Heart left ventricle (tissue), 16 donors: ENCODE measurements around the gene PLPP3. TPM values are rescaled to one million over a fixed set of nuclear protein-coding genes. Genes with fewer than 3 reads are reported as not detected.

Experiments used
- ATAC-seq, 4 donors: fragments of 200-7000 bp; cut with Tn5 transposase; one replicate each; pipeline ENCODE4 v1.9.1; 2020 to 2022; ENCODE audit warnings: moderate library complexity in 4 of 4, mild to moderate bottlenecking in 3 of 4, moderate number of reproducible peaks in 1 of 4
- DNase-seq, 5 donors: peaks; one replicate each; pipeline ENCODE4 v3.0.0-alpha.2; 2020
- H3K27ac ChIP-seq, 12 donors: fragments of 200-600 bp; sonication (generic) in 4 of 12; one replicate each; pipeline versions ENCODE4 v1.5.0 to v1.8.0; 2016 to 2022; ENCODE audit warnings: mild to moderate bottlenecking in 2 of 12
- H3K27me3 ChIP-seq, 9 donors: fragments of 200-600 bp; sonication (generic) in 2 of 9; one replicate each; pipeline versions ENCODE4 v1.5.1 to v1.8.0; 2016 to 2022; ENCODE audit warnings: mild to moderate bottlenecking in 3 of 9
- H3K36me3 ChIP-seq, 9 donors: fragments of 200-600 bp; sonication (generic) in 2 of 9; one replicate each; pipeline versions ENCODE4 v1.5.0 to v1.8.0; 2018 to 2022; ENCODE audit warnings: mild to moderate bottlenecking in 2 of 9
- H3K4me1 ChIP-seq, 12 donors: fragments of 200-600 bp; sonication (generic) in 4 of 12; one replicate each; pipeline versions ENCODE4 v1.5.0 to v1.8.0; 2016 to 2022; ENCODE audit warnings: mild to moderate bottlenecking in 3 of 12
- H3K4me3 ChIP-seq, 12 donors: fragments of 200-600 bp; sonication (generic) in 4 of 12; one replicate each; pipeline versions ENCODE4 v1.5.0 to v1.8.0; 2017 to 2022; ENCODE audit warnings: mild to moderate bottlenecking in 9 of 12, moderate library complexity in 4 of 12
- H3K9me3 ChIP-seq, 12 donors: fragments of 200-600 bp; sonication (generic) in 4 of 12; one replicate each; pipeline versions ENCODE4 v1.5.0 to v1.8.0; 2016 to 2022; ENCODE audit warnings: mild to moderate bottlenecking in 1 of 12
- CTCF ChIP-seq, 12 donors: fragments of 200-600 bp; sonication (generic) in 4 of 12; IDR thresholded peaks; one replicate each; pipeline versions ENCODE4 v1.5.0 to v1.8.0; 2018 to 2022; ENCODE audit warnings: antibody characterized with exemption in 12 of 12, mild to moderate bottlenecking in 5 of 12
- POLR2A ChIP-seq, 2 donors: fragments of 450-650 bp; IDR thresholded peaks; one replicate each; pipeline ENCODE4 v1.6.1; 2017; ENCODE audit warnings: antibody characterized with exemption in 2 of 2, mild to moderate bottlenecking in 2 of 2, moderate library complexity in 2 of 2
- WGBS, 4 donors: extraction: QIAGEN DNeasy Blood & Tissue Kit in 2 of 4; methylation state at CpG; one replicate each; pipeline versions ENCODE4 v1.1.5 to v1.1.7; 2013 to 2018; 5-methylcytosine and 5-hydroxymethylcytosine counted together
- intact Hi-C, 10 donors: fragments of 100-400 bp; cut with DNase I; formaldehyde crosslinking; loops; one replicate each; pipeline versions ENCODE4 v1.11.1 to v1.14.2; 2022
- polyA plus RNA-seq, 2 donors: library from polyadenylated mRNA; stranded (reverse); fragments of 200-250 nt; gene quantifications; one replicate each; pipeline ENCODE4 v1.2.3, GENCODE V29; 2013
- total RNA-seq, 9 donors: library from RNA; depleted of rRNA in 2 of 9; stranded (reverse); fragments of >200 nt in 2 of 9; fragmentation: NEBNext Ultra II Directional in 3 of 9; extraction: Animal tissue kit (Norgen Biotek cat#: 25700) in 3 of 9; gene quantifications; one replicate each; pipeline versions ENCODE4 v1.1.0 to v1.2.4, GENCODE V29; 2016 to 2023
- donor health status: ischemic (EF 13 %, LVEDD 7.1; RV severe dilation, severe dysfunction).
- donor health status: healthy with polysubstance abuse.
- donor health status: DM: no; HTN: yes; CAD: no.
- donor health status: DM: no; HTN: no; CAD: no.
- donor health status: ischemic (EF 25% LVEDD 6.9; RV normal size, moderate dysfunction).
- donor health status: ischemic (EF 25% LVEDD 5.7; RV mildly dilated, moderate dysfunction).
- donor health status: healthy.
- donor health status: DM: yes; HTN: yes; CAD: no.
- donor health status: ischemic (EF 35%, LVEDD 5.7; RV mildly dilated, moderate dysfunction).
- donor health status: nonischemic (EF 11% LVEDD 7.7; RV severe dilation, severe dysfunction).
- donor health status: DM: yes; HTN: yes; CAD: no.
- donor health status: PGD.
- donor health status: ischemic (EF 29% LVEDD 5.4; RV normal size, mild dysfunction).
- donor health status: nonischemic (EF 23%, LVEDD 6.1; RV moderate dilation, normal function).

Gene PLPP3
- total and polyA plus RNA-seq, 11 donors, result 17.1 to 221 (median 89.9) TPM

DNA sequence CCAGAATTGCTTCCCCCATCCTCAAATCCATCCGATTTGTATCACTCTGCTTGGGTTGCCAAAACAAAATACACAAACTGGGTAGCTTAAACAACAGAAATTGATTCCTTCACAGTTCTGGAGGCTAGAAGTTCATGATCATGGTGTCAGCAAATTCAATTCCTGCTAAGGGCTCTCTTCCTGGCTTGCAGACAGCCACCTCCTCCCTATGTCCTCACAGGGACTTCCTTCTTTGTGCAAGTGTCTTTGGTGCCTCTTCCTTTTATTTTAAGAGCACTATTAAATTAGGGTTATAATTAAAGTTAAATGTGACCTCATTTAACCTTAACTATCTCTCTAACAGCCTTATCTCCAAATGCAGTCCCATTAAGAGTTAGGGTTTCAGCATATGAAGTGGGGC, 112.8 kb downstream of the PLPP3 start:
- intact Hi-C loops, result no loop called here
- H3K4me1 ChIP-seq, result peaks cover 0 to 43% (median 2%) of the 10 kb centered on the region in 12 donors
- H3K27me3 ChIP-seq, result no peaks in the 10 kb centered on the region
- ATAC-seq (peak in 1 of 4 donors; percentile 31), DNase-seq (no peak)
- 90 to 98% (median 95%) methylated on average over 1 of the region's 1 CpG for WGBS, 4 donors
- no peaks in the 10 kb centered on the region for H3K9me3 ChIP-seq
- peak overlapping the region in 1 of 12 donors; percentile 25 for H3K27ac ChIP-seq
- no peaks in the 10 kb centered on the region for H3K36me3 ChIP-seq
- no peak overlapping the region for H3K4me3 ChIP-seq
- TF ChIP-seq CTCF (IDR thresholded peaks at IDR 0.05), result no peak
- TF ChIP-seq POLR2A (IDR thresholded peaks at IDR 0.05), result no peak

DNA sequence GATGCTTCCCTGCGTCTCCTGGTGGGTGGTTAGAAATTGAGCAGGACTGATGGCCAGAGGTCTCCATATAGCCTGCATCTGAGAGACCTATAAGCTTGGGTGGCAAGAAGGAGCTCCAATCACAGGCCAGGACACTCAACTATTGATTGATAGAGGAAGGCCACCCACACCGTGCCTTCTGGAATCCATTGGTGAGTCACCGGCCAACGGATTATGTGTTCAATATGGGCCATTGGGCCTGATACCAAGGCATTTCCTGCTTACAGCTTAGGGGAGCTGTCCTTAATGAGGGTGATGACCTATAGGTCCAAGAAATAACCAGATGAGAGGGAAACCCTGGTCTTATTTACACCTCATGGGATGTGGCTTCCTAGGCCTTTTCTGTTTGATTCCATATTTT, 115.1 kb downstream of the PLPP3 start:
- no peak overlapping the region for H3K27ac ChIP-seq
- DNase-seq, result no peak
- 91 to 98% (median 96%) methylated on average over 4 of the region's 4 CpGs for WGBS, 4 donors
- no peaks in the 10 kb centered on the region for H3K36me3 ChIP-seq
- peaks cover 0 to 21% (median 0%) of the 10 kb centered on the region in 12 donors for H3K4me1 ChIP-seq
- intact Hi-C loops, result no loop called here
- TF ChIP-seq CTCF (IDR thresholded peaks at IDR 0.05), result no peak
- no peak for TF ChIP-seq POLR2A (IDR thresholded peaks at IDR 0.05)
- ATAC-seq, result no peak
- no peaks in the 10 kb centered on the region for H3K9me3 ChIP-seq
- no peaks in the 10 kb centered on the region for H3K27me3 ChIP-seq
- H3K4me3 ChIP-seq, result no peak overlapping the region

DNA sequence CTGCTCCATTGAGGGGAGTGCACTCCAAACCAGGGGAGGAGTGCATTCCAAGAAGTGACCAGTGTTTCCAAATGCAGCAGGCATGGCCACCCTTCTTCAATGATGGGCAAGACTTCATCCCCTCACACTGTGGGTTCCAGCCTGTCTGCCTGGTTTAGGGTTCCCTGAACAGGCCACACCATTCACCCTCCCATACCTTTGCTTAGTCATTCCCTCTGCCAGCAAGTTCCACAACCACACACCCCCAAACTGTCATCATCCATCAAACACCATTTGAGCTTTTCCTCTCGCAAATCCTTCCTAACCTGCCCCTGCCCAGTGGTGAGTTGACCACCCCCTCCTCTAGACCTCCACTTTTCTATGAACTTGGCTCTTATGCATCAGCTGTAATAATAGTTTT, 116.0 kb downstream of the PLPP3 start:
- no peak for DNase-seq
- Histone ChIP-seq H3K27ac (no peak overlapping the region), H3K27me3 (no peaks in the 10 kb centered on the region), H3K4me1 (peaks cover 0 to 15% (median 0%) of the 10 kb centered on the region in 12 donors), H3K9me3 (no peaks in the 10 kb centered on the region), H3K36me3 (no peaks in the 10 kb centered on the region), H3K4me3 (no peak overlapping the region)
- ATAC-seq, result no peak
- TF ChIP-seq POLR2A (IDR thresholded peaks at IDR 0.05) (no peak), CTCF (IDR thresholded peaks at IDR 0.05) (no peak)
- intact Hi-C loops, result no loop called here
- WGBS, 4 donors, result 93 to 97% (median 95%) methylated on average over 1 of the region's 1 CpG

GRCh38 chr1:56462209-56462608, 117.2 kb downstream of the PLPP3 start:
- Histone ChIP-seq H3K4me3 (no peak overlapping the region), H3K9me3 (no peaks in the 10 kb centered on the region), H3K4me1 (peaks cover 0 to 15% (median 0%) of the 10 kb centered on the region in 12 donors), H3K27ac (no peak overlapping the region), H3K36me3 (no peaks in the 10 kb centered on the region), H3K27me3 (no peaks in the 10 kb centered on the region)
- no peak for DNase-seq
- WGBS, 4 donors, result 81 to 90% (median 81%) methylated on average over 3 of the region's 3 CpGs
- ATAC-seq, result no peak
- no peak for TF ChIP-seq CTCF (IDR thresholded peaks at IDR 0.05)
- no peak for TF ChIP-seq POLR2A (IDR thresholded peaks at IDR 0.05)
- intact Hi-C loops, result no loop called here
